Natural killer cell treated with Interleukin-12 subunit alpha and Interleukin-12 subunit beta and Interleukin-15 and Interleukin-18, amount 100 ng/mL, for 72 hours (primary cell): ENCODE results near the gene FGF1. TPM values are rescaled to one million over a fixed set of nuclear protein-coding genes. Genes with fewer than 3 reads are reported as not detected.
"Not testable (repeated sequence)": the region's sequence is repeated elsewhere in the genome, so short reads cannot be mapped to it uniquely, and the experiment has no call there.

Experiments used
- ATAC-seq, 2 donors: fragments of 150-1000 bp; cut with Tn5 transposase in 1 of 2; sonication (Bioruptor Pico), chemical (Tn5 transposase) in 1 of 2; 2 replicates each; pipeline ENCODE4 v1.10.0; 2021
- DNase-seq: peaks from one replicate; pipeline ENCODE4 v3.0.0; 2022; ENCODE audit warnings: low spot score
- H3K27ac Mint-ChIP-seq, 2 donors: 1 replicate in 1 of 2; 2 replicates in 1 of 2; pipeline ENCODE4 v1.8.0; 2022; ENCODE audit warnings: mixed read lengths in 2 of 2, mild to moderate bottlenecking in 1 of 2, moderate library complexity in 1 of 2
- H3K27me3 Mint-ChIP-seq, 2 donors: 1 replicate in 1 of 2; 2 replicates in 1 of 2; pipeline ENCODE4 v1.8.0; 2022; ENCODE audit warnings: mixed read lengths in 2 of 2
- H3K36me3 Mint-ChIP-seq: one replicate; pipeline ENCODE4 v1.8.0; 2022; ENCODE audit warnings: mixed read lengths
- H3K4me1 Mint-ChIP-seq, 2 donors: 1 replicate in 1 of 2; 2 replicates in 1 of 2; pipeline ENCODE4 v1.8.0; 2022; ENCODE audit warnings: low read depth in 2 of 2, mixed read lengths in 2 of 2, mild to moderate bottlenecking in 1 of 2
- H3K4me3 Mint-ChIP-seq: one replicate; pipeline ENCODE4 v1.8.0; 2022; ENCODE audit warnings: mixed read lengths
- H3K9me3 Mint-ChIP-seq: 2 replicates; pipeline ENCODE4 v1.8.0; 2022; ENCODE audit warnings: mixed read lengths
- total RNA-seq, 2 donors: library from RNA; stranded (reverse); gene quantifications; one replicate each; pipeline ENCODE4 v1.2.3, GENCODE V29; 2022

FGF1 gene
- total RNA-seq, 2 donors from 2014 or later = not detected

DNA sequence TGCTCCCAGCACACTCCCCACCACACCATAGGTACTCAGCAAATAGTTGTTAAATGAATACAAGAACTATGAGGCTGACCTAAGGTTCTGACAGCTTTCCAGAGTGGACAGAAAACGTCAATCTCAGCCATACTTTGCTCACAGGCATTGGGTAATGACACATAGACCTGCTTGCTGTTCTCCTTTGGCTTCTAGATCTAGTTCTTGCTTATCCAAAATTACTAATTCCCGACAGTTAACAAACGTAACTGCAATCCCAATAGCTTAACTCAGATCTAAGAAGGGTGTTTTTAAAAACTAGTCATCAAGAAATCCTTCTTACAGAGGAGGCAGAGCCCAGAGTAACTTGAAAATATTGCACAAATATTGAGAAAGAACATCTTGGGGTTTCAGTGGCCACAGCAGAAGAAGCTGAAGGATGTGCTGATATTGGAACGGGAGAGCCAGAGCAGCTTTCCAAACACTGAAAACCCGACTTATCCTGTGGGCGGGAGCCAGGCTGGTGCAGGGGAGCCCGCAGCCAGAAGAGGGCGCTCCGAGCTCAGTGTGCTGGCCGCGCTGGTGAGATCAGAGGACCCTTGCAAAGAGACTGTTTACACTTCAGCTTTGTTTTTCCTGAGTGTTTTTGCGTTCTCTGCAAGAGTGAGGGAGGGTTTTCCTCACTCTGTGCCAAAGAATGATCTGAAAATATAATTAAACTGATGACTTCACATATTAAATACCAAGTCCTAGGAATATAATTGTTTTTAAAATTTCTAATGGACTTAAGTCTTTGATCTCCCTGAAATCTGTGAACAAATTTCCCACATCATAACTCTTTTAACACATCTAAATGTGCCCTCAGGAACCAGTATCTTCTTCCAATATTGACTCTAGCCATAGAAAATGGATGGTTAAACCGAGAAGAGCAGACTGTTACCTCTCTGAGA lies 30.3 kb downstream of the FGF1 start:
- Mint-ChIP-seq H3K4me3 (no peak overlapping the region), H3K4me1 (no peaks in the 10 kb centered on the region), H3K27ac (no peak overlapping the region), H3K9me3 (no peaks in the 10 kb centered on the region), H3K27me3 (peaks cover 5 to 27% of the 10 kb centered on the region in 2 donors), H3K36me3 (no peaks in the 10 kb centered on the region)
- ATAC-seq (peak; percentile 75 to 81), DNase-seq (peak; percentile 72)

- H3K9me3 Mint-ChIP-seq = no peaks in the 10 kb centered on the region
- DNase-seq (no peak), ATAC-seq (no peak)
- H3K36me3 Mint-ChIP-seq = no peaks in the 10 kb centered on the region
- H3K4me3 Mint-ChIP-seq = no peak overlapping the region
- no peaks in the 10 kb centered on the region for H3K4me1 Mint-ChIP-seq
- no peak overlapping the region for H3K27ac Mint-ChIP-seq
- H3K27me3 Mint-ChIP-seq = peaks cover 2 to 20% of the 10 kb centered on the region in 2 donors
Observed at GRCh38 chr5:142654578-142655058, 31.3 kb downstream of the FGF1 start.

- ATAC-seq = no peak
- no peaks in the 10 kb centered on the region for H3K4me1 Mint-ChIP-seq
- no peak overlapping the region for H3K27ac Mint-ChIP-seq
- no peak overlapping the region for H3K4me3 Mint-ChIP-seq
- H3K36me3 Mint-ChIP-seq = no peaks in the 10 kb centered on the region
- H3K9me3 Mint-ChIP-seq = no peaks in the 10 kb centered on the region
- peaks cover 2 to 24% of the 10 kb centered on the region in 2 donors for H3K27me3 Mint-ChIP-seq
- DNase-seq = no peak
Observed at GRCh38 chr5:142653321-142653720, 32.6 kb downstream of the FGF1 start.

- H3K27ac Mint-ChIP-seq = no peak overlapping the region
- DNase-seq (no peak), ATAC-seq (peak in 1 of 2 donors; percentile 60)
- H3K4me3 Mint-ChIP-seq = no peak overlapping the region
- H3K27me3 Mint-ChIP-seq = peaks cover 2 to 17% of the 10 kb centered on the region in 2 donors
- no peaks in the 10 kb centered on the region for H3K36me3 Mint-ChIP-seq
- H3K4me1 Mint-ChIP-seq = no peaks in the 10 kb centered on the region
- H3K9me3 Mint-ChIP-seq = no peaks in the 10 kb centered on the region
Observed at GRCh38 chr5:142652563-142652962, 33.3 kb downstream of the FGF1 start.

- Mint-ChIP-seq H3K9me3 (no peaks in the 10 kb centered on the region), H3K4me3 (no peak overlapping the region), H3K36me3 (no peaks in the 10 kb centered on the region), H3K27ac (no peak overlapping the region), H3K27me3 (peaks cover 2 to 15% of the 10 kb centered on the region in 2 donors), H3K4me1 (no peaks in the 10 kb centered on the region)
- no peak for ATAC-seq
- DNase-seq = no peak
Observed at GRCh38 chr5:142650881-142651280, 35.0 kb downstream of the FGF1 start.

GRCh38 chr5:142650060-142650459 lies 35.8 kb downstream of the FGF1 start:
- Mint-ChIP-seq H3K4me1 (no peaks in the 10 kb centered on the region), H3K4me3 (no peak overlapping the region), H3K9me3 (no peaks in the 10 kb centered on the region), H3K27ac (no peak overlapping the region), H3K27me3 (peaks cover 6 to 15% of the 10 kb centered on the region in 2 donors), H3K36me3 (no peaks in the 10 kb centered on the region)
- no peak for ATAC-seq
- no peak for DNase-seq

DNA sequence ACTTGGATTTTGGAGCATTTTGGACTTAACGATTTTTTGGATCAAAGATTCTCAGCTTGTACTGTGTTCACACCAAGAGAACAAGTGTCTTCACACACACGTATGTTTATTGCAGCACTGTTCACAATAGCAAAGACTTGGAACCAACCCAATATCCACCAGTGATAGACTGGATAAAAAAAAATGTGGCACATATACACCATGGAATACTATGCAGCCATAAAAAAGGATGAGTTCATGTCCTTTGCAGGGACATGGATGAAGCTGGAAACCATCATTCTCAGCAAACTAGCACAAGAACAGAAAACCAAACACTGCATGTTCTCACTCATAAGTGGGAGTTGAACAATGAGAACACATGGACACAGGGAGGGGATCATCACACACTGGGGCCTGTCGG lies 37.8 kb downstream of the FGF1 start:
- H3K9me3 Mint-ChIP-seq, H3K4me1 Mint-ChIP-seq, H3K36me3 Mint-ChIP-seq, H3K27ac Mint-ChIP-seq, ATAC-seq, H3K4me3 Mint-ChIP-seq, DNase-seq: not testable (repeated sequence)
- peaks cover 11 to 29% of the 10 kb centered on the region in 2 donors for H3K27me3 Mint-ChIP-seq

GRCh38 chr5:142645456-142645855 lies 40.4 kb downstream of the FGF1 start:
- H3K4me1 Mint-ChIP-seq = no peaks in the 10 kb centered on the region
- no peak overlapping the region for H3K4me3 Mint-ChIP-seq
- DNase-seq (no peak), ATAC-seq (no peak)
- no peaks in the 10 kb centered on the region for H3K9me3 Mint-ChIP-seq
- H3K27ac Mint-ChIP-seq = no peak overlapping the region
- H3K36me3 Mint-ChIP-seq = no peaks in the 10 kb centered on the region
- peaks cover 16 to 29% of the 10 kb centered on the region in 2 donors for H3K27me3 Mint-ChIP-seq

DNA sequence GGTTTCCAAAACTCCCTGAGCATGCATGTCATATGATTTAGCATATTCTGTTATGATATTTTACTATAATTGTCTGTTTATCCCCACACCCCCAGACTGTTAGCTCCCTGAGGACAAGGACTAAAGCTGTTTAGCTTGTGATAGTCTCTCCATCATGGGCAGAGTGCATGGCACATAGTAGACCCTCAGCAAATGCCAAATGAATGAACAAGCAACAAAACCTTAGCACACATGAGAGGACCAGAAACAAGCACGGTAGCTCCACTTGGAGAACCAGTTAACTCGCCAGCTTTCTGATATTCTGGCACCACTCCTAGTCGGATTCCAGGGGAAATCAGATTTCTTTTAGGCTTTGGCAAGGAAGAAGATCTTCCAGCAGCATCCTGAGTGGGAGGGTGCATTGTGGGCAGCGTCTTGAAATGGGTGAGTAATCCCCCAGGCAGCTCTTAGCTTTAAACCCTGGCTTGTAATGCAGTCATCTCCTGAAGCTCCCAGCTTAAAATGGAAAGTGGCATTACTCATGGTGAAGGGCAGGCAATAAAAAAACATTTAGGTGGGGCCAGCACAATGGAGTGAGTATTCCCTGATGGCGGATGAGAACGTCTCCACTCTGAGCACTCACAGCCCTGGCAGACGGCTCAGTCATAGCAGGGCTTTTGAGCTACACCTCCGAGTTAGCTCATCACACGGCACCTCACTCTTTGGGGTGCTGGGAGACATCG lies 41.1 kb downstream of the FGF1 start:
- peak in 1 of 2 donors; percentile 17 for ATAC-seq
- Mint-ChIP-seq H3K4me1 (no peaks in the 10 kb centered on the region), H3K9me3 (no peaks in the 10 kb centered on the region), H3K27ac (no peak overlapping the region), H3K36me3 (no peaks in the 10 kb centered on the region), H3K27me3 (peaks cover 20 to 35% of the 10 kb centered on the region in 2 donors), H3K4me3 (no peak overlapping the region)
- DNase-seq = no peak

DNA sequence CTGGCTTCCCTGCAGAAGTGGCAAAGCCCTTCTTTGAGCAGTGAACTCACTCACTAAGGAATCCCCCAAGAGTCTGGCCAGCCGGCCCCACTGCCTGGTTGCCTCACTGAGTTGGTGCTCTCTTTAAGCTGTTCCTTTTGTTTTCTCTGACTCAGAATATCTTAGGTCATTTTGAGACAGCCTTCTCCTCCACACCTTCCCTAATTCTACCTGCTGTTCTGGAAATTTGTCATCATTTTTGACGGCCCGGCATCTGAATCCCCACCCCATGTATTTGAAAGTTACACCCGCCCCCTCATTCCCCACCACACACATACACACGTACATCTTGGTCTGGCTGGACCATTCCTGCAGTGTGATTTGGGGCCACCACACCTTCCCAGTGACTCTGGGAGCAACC lies 41.8 kb downstream of the FGF1 start:
- Mint-ChIP-seq H3K36me3 (no peaks in the 10 kb centered on the region), H3K4me1 (no peaks in the 10 kb centered on the region), H3K27ac (no peak overlapping the region), H3K27me3 (peaks cover 24 to 40% of the 10 kb centered on the region in 2 donors), H3K9me3 (no peaks in the 10 kb centered on the region), H3K4me3 (no peak overlapping the region)
- no peak for ATAC-seq
- no peak for DNase-seq

DNA sequence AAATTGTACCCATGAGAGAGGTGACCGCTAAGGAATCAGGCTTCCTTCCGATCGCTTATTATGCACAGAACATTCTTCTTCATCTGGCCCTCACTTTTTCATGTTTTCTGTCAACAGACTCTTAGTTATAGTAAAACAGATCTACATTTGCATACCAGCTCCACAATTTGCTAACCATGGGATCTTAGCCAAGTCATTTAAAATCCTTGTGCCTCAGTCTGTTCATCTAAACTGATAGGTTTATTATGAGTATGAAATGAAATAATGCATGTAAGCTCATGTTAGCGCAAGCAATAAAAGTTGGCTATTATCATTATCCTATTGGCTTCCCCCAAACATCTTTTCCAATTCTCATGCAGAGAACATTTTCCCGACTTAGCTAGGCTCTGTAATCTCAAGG lies 42.3 kb downstream of the FGF1 start:
- no peaks in the 10 kb centered on the region for H3K9me3 Mint-ChIP-seq
- no peaks in the 10 kb centered on the region for H3K36me3 Mint-ChIP-seq
- DNase-seq (no peak), ATAC-seq (no peak)
- H3K27me3 Mint-ChIP-seq = peaks cover 24 to 41% of the 10 kb centered on the region in 2 donors
- H3K4me1 Mint-ChIP-seq = no peaks in the 10 kb centered on the region
- H3K4me3 Mint-ChIP-seq = no peak overlapping the region
- no peak overlapping the region for H3K27ac Mint-ChIP-seq

DNA sequence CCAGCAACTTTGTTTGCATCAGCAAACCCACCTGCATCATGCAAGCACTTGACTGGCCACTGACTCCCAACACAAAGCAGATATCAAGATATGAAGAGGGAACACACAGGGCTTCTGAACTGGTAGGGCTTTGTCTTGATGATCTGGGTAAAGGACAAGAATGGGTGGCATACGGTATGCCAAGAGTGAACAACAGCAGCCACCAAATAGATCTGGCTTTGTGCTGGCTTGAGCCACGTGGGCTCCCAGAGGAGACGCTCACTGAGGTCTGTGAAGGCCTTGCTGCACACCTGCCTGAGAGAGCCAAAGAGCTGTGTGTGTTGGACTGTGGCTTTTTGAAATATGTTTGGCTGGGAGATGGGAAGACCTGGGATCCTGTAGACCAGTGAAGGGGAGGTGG lies 43.5 kb downstream of the FGF1 start:
- Mint-ChIP-seq H3K4me3 (no peak overlapping the region), H3K27me3 (peaks cover 30 to 45% of the 10 kb centered on the region in 2 donors), H3K4me1 (no peaks in the 10 kb centered on the region), H3K36me3 (no peaks in the 10 kb centered on the region), H3K9me3 (no peaks in the 10 kb centered on the region), H3K27ac (no peak overlapping the region)
- DNase-seq (no peak), ATAC-seq (peak in 1 of 2 donors; percentile 24)

DNA sequence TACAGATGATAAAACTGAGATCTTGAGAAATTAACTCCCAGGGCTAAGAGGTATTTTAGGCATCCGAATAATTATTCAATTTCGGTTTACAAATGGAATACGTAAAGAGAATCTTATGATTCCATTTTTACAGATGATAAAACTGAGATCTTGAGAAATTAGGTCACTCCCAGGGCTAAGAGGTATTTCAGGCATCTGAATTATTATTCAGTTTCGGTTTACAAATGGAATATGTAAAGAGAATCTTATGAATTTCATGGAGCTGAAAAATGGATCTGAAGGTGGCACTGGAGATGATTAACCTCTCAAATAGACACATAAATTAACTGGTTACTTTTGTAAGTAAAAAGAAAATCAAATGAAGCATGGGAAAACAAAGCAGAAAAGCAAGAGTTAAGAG lies 44.2 kb downstream of the FGF1 start:
- H3K27me3 Mint-ChIP-seq = peaks cover 29 to 48% of the 10 kb centered on the region in 2 donors
- ATAC-seq (no peak), DNase-seq (no peak)
- no peaks in the 10 kb centered on the region for H3K36me3 Mint-ChIP-seq
- H3K9me3 Mint-ChIP-seq = no peaks in the 10 kb centered on the region
- no peak overlapping the region for H3K4me3 Mint-ChIP-seq
- H3K27ac Mint-ChIP-seq = no peak overlapping the region
- H3K4me1 Mint-ChIP-seq = no peaks in the 10 kb centered on the region
